MM.1S (cell line): ENCODE results near the gene RPH3AL.

Source experiments
- DNase-seq: peaks from one replicate; pipeline ENCODE4 v3.0.0-alpha.2; 2015
- H2AFZ ChIP-seq: fragments of 300-600 bp; sonication (generic); 2 replicates; pipeline ENCODE4 v1.6.0; 2016; ENCODE audit warnings: antibody characterized with exemption, low read length
- H3F3A ChIP-seq: fragments of 300-600 bp; sonication (generic); 2 replicates; pipeline ENCODE4 v1.6.1; 2016; ENCODE audit warnings: mild to moderate bottlenecking, antibody characterized with exemption, low read length, moderate library complexity, mixed read lengths; ENCODE audit not compliant: insufficient read depth
- H3K27ac ChIP-seq: fragments of 300-600 bp; sonication (generic); 2 replicates; pipeline ENCODE4 v1.5.1; 2016; ENCODE audit warnings: mild to moderate bottlenecking, low read length
- H3K27me3 ChIP-seq: fragments of 300-600 bp; sonication (generic); replicated peaks from 2 replicates; pipeline ENCODE4 v1.6.0; 2016; ENCODE audit warnings: low read length; ENCODE audit not compliant: insufficient read depth
- H3K36me3 ChIP-seq: fragments of 300-600 bp; sonication (generic); replicated peaks from 2 replicates; pipeline ENCODE4 v1.6.1; 2016; ENCODE audit warnings: mild to moderate bottlenecking, low read length, mixed read lengths; ENCODE audit not compliant: insufficient read depth
- H3K4me1 ChIP-seq: fragments of 300-600 bp; sonication (generic); 2 replicates; pipeline ENCODE4 v1.6.1; 2016; ENCODE audit warnings: low read length, mixed read lengths
- H3K4me2 ChIP-seq: fragments of 300-600 bp; sonication (generic); 2 replicates; pipeline ENCODE4 v1.6.0; 2016; ENCODE audit warnings: low read depth, low read length
- H3K4me3 ChIP-seq: fragments of 300-600 bp; sonication (generic); 2 replicates; pipeline ENCODE4 v1.5.1; 2016; ENCODE audit warnings: low read length, mixed read lengths
- H3K79me2 ChIP-seq: fragments of 300-600 bp; sonication (generic); 2 replicates; pipeline ENCODE4 v1.6.1; 2016; ENCODE audit warnings: mixed run types, low read length, mixed read lengths
- H3K9ac ChIP-seq: fragments of 300-600 bp; sonication (generic); 2 replicates; pipeline ENCODE4 v1.6.1; 2016; ENCODE audit warnings: low read length, mixed read lengths
- H3K9me2 ChIP-seq: fragments of 300-600 bp; sonication (generic); replicated peaks from 2 replicates; pipeline ENCODE4 v1.6.1; 2016; ENCODE audit warnings: mild to moderate bottlenecking, low read length, mixed read lengths; ENCODE audit not compliant: insufficient read depth
- H3K9me3 ChIP-seq: fragments of 300-600 bp; sonication (generic); replicated peaks from 2 replicates; pipeline ENCODE4 v1.6.1; 2016; ENCODE audit warnings: mild to moderate bottlenecking, low read length, mixed read lengths; ENCODE audit not compliant: insufficient read depth
- H4K20me1 ChIP-seq: fragments of 300-600 bp; sonication (generic); 2 replicates; pipeline ENCODE4 v1.6.1; 2016; ENCODE audit warnings: mild to moderate bottlenecking, low read length, moderate library complexity, mixed read lengths; ENCODE audit not compliant: insufficient read depth
- CTCF ChIP-seq: fragments of 300-600 bp; sonication (generic); IDR thresholded peaks from 2 replicates; pipeline ENCODE4 v1.5.1; 2016; ENCODE audit warnings: antibody characterized with exemption, low read length, mixed read lengths
- EZH2 ChIP-seq: fragments of 300-600 bp; sonication (generic); optimal IDR thresholded peaks from 2 replicates; pipeline ENCODE3; 2017; ENCODE audit warnings: low read depth, mild to moderate bottlenecking, antibody characterized with exemption, low read length, mixed read lengths
- EZH2phosphoT487 ChIP-seq: fragments of 300-600 bp; sonication (generic); IDR thresholded peaks from 2 replicates; pipeline ENCODE4 v1.6.1; 2018; ENCODE audit warnings: antibody characterized with exemption, low read length

Gene RPH3AL

DNA sequence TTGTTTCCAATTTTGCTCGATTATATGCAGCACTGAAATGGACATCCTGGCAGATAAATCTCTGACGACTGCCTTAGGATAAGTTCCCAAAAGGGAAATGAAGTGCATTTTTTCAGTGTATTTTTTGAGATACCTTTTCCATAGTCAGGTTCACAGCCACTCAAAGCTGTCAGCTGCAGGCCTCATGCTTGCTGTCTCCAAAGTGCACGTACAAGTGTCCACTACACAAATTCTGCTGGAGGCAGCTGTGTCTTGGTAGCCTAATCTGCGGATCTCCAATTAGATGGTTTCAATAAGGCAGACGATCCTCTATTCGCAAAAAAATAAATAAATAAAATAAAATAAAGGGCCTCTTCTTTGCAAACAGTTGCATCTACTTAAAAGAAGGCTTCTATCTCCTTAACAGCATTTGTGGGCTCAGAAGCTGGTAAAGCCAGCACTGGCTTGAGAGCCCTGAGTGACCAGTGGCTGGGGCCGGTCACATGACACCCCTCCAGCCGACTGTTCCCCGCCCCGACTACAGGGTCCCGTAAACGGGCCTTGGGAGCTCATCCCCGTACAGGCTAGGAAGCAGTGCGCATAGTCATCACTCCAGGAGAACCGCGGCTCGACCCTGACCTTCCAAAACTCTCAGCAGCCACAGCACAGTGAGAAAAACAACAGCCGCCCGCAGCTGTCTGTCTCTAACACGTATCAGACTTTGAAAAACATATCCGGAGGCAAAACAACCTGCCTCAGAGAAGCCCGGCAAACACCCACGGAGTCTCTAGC, 18.8 kb downstream of the RPH3AL start:
- Histone ChIP-seq H2AFZ (no peak overlapping the region), H3K79me2 (no peaks in the 10 kb centered on the region), H3K4me3 (no peak overlapping the region), H3K27ac (no peak overlapping the region), H3K9me2 (no peaks in the 10 kb centered on the region), H3K4me1 (no peaks in the 10 kb centered on the region), H3K36me3 (no peaks in the 10 kb centered on the region), H3K9ac (no peak overlapping the region), H3F3A (no peaks in the 10 kb centered on the region), H3K4me2 (no peak overlapping the region), H4K20me1 (no peaks in the 10 kb centered on the region), H3K27me3 (peaks cover 100% of the 10 kb centered on the region), H3K9me3 (no peaks in the 10 kb centered on the region)
- no peak for TF ChIP-seq CTCF
- no peak for TF ChIP-seq EZH2phosphoT487
- TF ChIP-seq EZH2: no peak
- DNase-seq: no peak

DNA sequence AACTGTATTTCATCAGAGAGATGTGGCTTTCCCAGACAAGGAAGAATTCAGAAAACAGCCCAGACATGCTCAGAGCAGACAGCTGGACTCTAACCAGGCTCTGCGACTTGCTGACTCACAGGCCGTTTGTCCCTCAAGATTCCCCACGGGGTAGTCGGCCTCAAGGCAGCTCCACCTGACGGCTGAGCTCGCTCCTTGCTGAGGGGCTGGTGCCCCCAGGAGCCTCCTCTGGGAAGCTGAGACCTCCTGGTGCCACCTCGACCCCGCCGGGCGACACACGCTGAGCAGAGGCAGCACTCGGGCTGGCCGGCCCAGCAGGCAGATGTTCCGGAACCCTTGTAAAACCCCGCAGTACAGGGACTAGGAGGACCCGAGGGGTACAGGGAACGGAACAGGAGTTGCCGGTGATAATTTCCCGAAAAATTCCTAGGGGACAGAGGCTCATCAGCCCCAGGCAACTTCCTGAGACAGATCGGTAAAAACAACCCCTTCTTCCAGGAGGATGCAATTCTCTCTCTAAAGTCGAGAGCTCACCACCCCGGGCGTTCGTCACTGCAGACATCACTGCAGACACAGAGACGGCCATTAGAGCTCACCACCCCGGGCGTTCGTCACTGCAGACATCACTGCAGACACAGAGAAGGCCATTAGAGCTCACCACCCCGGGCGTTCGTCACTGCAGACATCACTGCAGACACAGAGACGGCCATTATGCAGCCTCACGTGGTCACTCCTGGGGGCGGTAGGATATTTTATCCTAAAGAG, 19.9 kb downstream of the RPH3AL start:
- Histone ChIP-seq H3K27me3 (peaks cover 100% of the 10 kb centered on the region), H3K4me3 (no peak overlapping the region), H4K20me1 (no peaks in the 10 kb centered on the region), H2AFZ (no peak overlapping the region), H3K79me2 (no peaks in the 10 kb centered on the region), H3K9me3 (no peaks in the 10 kb centered on the region), H3F3A (no peaks in the 10 kb centered on the region), H3K36me3 (no peaks in the 10 kb centered on the region), H3K4me2 (no peak overlapping the region), H3K27ac (no peak overlapping the region), H3K9me2 (no peaks in the 10 kb centered on the region), H3K9ac (no peak overlapping the region), H3K4me1 (no peaks in the 10 kb centered on the region)
- DNase-seq: no peak
- TF ChIP-seq EZH2 (no peak), CTCF (no peak), EZH2phosphoT487 (no peak)

DNA sequence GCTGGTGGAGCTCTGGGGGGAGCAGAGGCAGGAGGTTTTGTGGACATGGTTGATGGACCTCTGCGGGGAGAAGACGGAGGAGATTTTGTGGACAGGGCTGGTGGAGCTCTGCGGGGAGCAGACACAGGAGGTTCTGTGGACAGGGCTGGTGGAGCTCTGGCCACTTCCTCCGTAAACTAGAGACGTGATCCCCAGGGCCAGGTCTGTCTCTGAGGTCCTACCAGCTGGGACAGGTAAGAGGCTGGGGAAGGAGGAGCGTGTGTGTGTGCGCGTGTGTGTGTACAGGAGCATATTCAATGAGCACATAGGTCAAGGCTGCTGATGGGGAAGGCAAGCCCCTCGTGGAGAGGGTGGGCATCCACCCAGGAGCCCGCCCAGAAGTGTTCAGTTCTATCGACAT, 20.6 kb downstream of the RPH3AL start:
- H4K20me1 ChIP-seq: no peaks in the 10 kb centered on the region
- TF ChIP-seq EZH2phosphoT487: no peak
- TF ChIP-seq EZH2: no peak
- no peak for TF ChIP-seq CTCF
- H3K9ac ChIP-seq: no peak overlapping the region
- H3K36me3 ChIP-seq: no peaks in the 10 kb centered on the region
- H3K9me2 ChIP-seq: no peaks in the 10 kb centered on the region
- no peak overlapping the region for H3K4me2 ChIP-seq
- no peaks in the 10 kb centered on the region for H3K79me2 ChIP-seq
- H3F3A ChIP-seq: no peaks in the 10 kb centered on the region
- no peak overlapping the region for H2AFZ ChIP-seq
- H3K4me1 ChIP-seq: no peaks in the 10 kb centered on the region
- no peak overlapping the region for H3K27ac ChIP-seq
- H3K4me3 ChIP-seq: no peak overlapping the region
- H3K27me3 ChIP-seq: peaks cover 100% of the 10 kb centered on the region
- no peaks in the 10 kb centered on the region for H3K9me3 ChIP-seq
- no peak for DNase-seq
